Fibroblast of upper back skin (primary cell): Measurements from ENCODE around the gene RPAP2.
"Not testable (repeated sequence)": the region's sequence is repeated elsewhere in the genome, so short reads cannot be mapped to it uniquely, and the experiment has no call there.

Experiments used
- DNase-seq: peaks from one replicate; pipeline ENCODE4 v3.0.0-alpha.2; 2013

Gene RPAP2

GRCh38 chr1:92377991-92378390, 79.1 kb downstream of the RPAP2 start:
- not testable (repeated sequence) for DNase-seq

GRCh38 chr1:92380867-92381266, 82.0 kb downstream of the RPAP2 start:
- DNase-seq, result no peak

- not testable (repeated sequence) for DNase-seq
Observed at GRCh38 chr1:92393966-92394365, 95.1 kb downstream of the RPAP2 start.

GRCh38 chr1:92398519-92398918, 99.7 kb downstream of the RPAP2 start:
- DNase-seq, result no peak

GRCh38 chr1:92399076-92399475, 100.2 kb downstream of the RPAP2 start:
- DNase-seq, result no peak

- peak; percentile 11 for DNase-seq
Observed at GRCh38 chr1:92404661-92405060, 105.8 kb downstream of the RPAP2 start.

- DNase-seq, result peak; percentile 46
Observed at GRCh38 chr1:92408825-92409224, 110.0 kb downstream of the RPAP2 start.

GRCh38 chr1:92409946-92410549, 111.2 kb downstream of the RPAP2 start:
- no peak for DNase-seq

GRCh38 chr1:92410706-92411105, 111.8 kb downstream of the RPAP2 start:
- DNase-seq, result no peak

GRCh38 chr1:92411511-92411910, 112.7 kb downstream of the RPAP2 start:
- DNase-seq, result peak; percentile 79

- no peak for DNase-seq
Observed at GRCh38 chr1:92419642-92420041, 120.8 kb downstream of the RPAP2 start.

GRCh38 chr1:92424381-92424780, 125.5 kb downstream of the RPAP2 start:
- DNase-seq, result no peak

- DNase-seq, result no peak
Observed at GRCh38 chr1:92425617-92426016, 126.8 kb downstream of the RPAP2 start.

- DNase-seq, result no peak
Observed at GRCh38 chr1:92430030-92430429, 131.2 kb downstream of the RPAP2 start.

GRCh38 chr1:92434572-92434971, 135.7 kb downstream of the RPAP2 start:
- not testable (repeated sequence) for DNase-seq

- DNase-seq, result no peak
Observed at GRCh38 chr1:92439291-92439690, 140.4 kb downstream of the RPAP2 start.

GRCh38 chr1:92441316-92441696, 142.4 kb downstream of the RPAP2 start:
- DNase-seq, result no peak

GRCh38 chr1:92441697-92442342, 143.0 kb downstream of the RPAP2 start:
- DNase-seq, result no peak

GRCh38 chr1:92442351-92442750, 143.5 kb downstream of the RPAP2 start:
- DNase-seq, result no peak

GRCh38 chr1:92443893-92444292, 145.0 kb downstream of the RPAP2 start:
- DNase-seq, result no peak

- peak; percentile 14 for DNase-seq
Observed at GRCh38 chr1:92444351-92444750, 145.5 kb downstream of the RPAP2 start.

GRCh38 chr1:92445865-92446264, 147.0 kb downstream of the RPAP2 start:
- DNase-seq, result no peak

GRCh38 chr1:92446546-92446945, 147.7 kb downstream of the RPAP2 start:
- DNase-seq, result no peak

- DNase-seq, result no peak
Observed at GRCh38 chr1:92447033-92447681, 148.3 kb downstream of the RPAP2 start.
